22Rv1 (cell line): Measurements from ENCODE around the gene INTS6.

Source experiments
- ZFX ChIP-seq: fragments of 450-650 bp; IDR thresholded peaks from 2 replicates; pipeline ENCODE4 v1.6.1; 2017; ENCODE audit warnings: antibody characterized with exemption, borderline replicate concordance
- TF ChIP-seq, protein P1 (sequence below): fragments of 450-650 bp; IDR thresholded peaks from 2 replicates; pipeline ENCODE4 v1.5.1; 2017; ENCODE audit warnings: mild to moderate bottlenecking

DNA sequence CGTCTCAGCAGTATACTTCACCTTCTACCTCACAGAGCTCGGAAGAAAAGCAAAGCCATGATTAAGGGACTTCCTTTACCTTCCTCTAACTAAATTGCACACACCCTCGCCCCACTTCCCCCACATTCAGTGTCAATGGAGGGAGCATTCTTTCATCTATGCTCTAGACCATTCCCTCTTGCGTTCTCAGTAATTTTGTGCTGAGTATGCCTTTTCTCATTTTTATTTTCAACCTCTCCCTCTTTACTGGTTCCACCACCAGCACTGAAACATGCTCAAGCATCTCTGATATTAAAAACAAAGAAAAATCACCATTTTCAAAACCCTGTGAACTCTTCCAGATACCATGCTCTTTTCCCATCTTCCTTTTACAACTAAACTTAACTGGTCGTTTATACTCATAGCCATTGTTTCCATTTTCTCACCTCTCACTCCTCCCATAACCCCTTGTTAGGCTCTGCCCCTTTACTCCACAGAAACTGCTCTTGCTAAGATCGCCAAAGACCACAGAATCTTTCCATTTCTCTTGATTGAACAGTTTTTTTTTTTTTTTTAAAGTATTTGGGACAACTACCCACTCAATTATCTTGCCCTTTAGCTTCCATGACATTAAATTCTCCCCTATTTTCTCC lies 81.0 kb downstream of the INTS6 start:
- TF ChIP-seq, protein P1, sequence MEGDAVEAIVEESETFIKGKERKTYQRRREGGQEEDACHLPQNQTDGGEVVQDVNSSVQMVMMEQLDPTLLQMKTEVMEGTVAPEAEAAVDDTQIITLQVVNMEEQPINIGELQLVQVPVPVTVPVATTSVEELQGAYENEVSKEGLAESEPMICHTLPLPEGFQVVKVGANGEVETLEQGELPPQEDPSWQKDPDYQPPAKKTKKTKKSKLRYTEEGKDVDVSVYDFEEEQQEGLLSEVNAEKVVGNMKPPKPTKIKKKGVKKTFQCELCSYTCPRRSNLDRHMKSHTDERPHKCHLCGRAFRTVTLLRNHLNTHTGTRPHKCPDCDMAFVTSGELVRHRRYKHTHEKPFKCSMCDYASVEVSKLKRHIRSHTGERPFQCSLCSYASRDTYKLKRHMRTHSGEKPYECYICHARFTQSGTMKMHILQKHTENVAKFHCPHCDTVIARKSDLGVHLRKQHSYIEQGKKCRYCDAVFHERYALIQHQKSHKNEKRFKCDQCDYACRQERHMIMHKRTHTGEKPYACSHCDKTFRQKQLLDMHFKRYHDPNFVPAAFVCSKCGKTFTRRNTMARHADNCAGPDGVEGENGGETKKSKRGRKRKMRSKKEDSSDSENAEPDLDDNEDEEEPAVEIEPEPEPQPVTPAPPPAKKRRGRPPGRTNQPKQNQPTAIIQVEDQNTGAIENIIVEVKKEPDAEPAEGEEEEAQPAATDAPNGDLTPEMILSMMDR: no peak
- TF ChIP-seq ZFX: no peak
